ENCODE data around the gene GALNT1. TPM values are rescaled to one million over a fixed set of nuclear protein-coding genes. Genes with fewer than 3 reads are reported as not detected.

GALNT1 gene
- total RNA-seq, 1 donor, result 796 TPM

DNA sequence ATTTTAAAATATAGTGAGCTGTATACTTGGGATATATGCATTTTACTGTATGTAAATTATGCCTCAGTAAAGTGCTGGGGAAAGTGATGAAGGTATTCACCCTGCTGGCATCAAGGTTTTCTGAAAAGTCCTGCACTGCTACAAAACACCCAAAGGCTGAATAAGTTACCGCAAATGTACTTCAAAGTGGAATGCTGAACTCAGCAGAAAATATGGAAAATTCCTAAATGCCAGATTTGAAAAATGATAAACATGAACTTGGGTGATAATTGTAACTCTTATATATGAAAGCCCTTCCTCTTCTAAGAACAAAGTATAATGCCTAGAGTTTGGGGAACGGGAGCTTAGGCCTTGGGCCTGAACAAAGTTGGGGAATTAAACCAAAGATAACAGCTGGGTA lies 133.0 kb downstream of the GALNT1 start:
- no peaks in the 10 kb centered on the region for H4K20me1 ChIP-seq (ENCODE audit: insufficient read depth, low read length)
- H3K27ac ChIP-seq (ENCODE audit: low read depth, low read length), result no peak overlapping the region
- no peaks in the 10 kb centered on the region for H3K4me1 ChIP-seq (ENCODE audit: insufficient read depth, low read length)
- H3K36me3 ChIP-seq (ENCODE audit: insufficient read depth, low read length), result peaks cover 35% of the 10 kb centered on the region
- H3K27me3 ChIP-seq (ENCODE audit: insufficient read depth, low read length), result no peaks in the 10 kb centered on the region
- DNase-seq (ENCODE audit: insufficient read length, low spot score, missing footprints), result no peak
- TF ChIP-seq, protein P1, sequence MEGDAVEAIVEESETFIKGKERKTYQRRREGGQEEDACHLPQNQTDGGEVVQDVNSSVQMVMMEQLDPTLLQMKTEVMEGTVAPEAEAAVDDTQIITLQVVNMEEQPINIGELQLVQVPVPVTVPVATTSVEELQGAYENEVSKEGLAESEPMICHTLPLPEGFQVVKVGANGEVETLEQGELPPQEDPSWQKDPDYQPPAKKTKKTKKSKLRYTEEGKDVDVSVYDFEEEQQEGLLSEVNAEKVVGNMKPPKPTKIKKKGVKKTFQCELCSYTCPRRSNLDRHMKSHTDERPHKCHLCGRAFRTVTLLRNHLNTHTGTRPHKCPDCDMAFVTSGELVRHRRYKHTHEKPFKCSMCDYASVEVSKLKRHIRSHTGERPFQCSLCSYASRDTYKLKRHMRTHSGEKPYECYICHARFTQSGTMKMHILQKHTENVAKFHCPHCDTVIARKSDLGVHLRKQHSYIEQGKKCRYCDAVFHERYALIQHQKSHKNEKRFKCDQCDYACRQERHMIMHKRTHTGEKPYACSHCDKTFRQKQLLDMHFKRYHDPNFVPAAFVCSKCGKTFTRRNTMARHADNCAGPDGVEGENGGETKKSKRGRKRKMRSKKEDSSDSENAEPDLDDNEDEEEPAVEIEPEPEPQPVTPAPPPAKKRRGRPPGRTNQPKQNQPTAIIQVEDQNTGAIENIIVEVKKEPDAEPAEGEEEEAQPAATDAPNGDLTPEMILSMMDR (IDR thresholded peaks at IDR 0.05; ENCODE audit: extremely low read depth, low read depth, low read length), result no peak
- H2AFZ ChIP-seq (ENCODE audit: low read length), result no peak overlapping the region
- H3K9me3 ChIP-seq (ENCODE audit: low read depth, low read length), result peaks cover 2% of the 10 kb centered on the region
- no peaks in the 10 kb centered on the region for H3K79me2 ChIP-seq (ENCODE audit: insufficient read depth, low read length)
- no peak overlapping the region for H3K4me3 ChIP-seq (ENCODE audit: insufficient read depth, low read length)
- H3K4me2 ChIP-seq (ENCODE audit: insufficient read depth, low read length), result no peak overlapping the region

DNA sequence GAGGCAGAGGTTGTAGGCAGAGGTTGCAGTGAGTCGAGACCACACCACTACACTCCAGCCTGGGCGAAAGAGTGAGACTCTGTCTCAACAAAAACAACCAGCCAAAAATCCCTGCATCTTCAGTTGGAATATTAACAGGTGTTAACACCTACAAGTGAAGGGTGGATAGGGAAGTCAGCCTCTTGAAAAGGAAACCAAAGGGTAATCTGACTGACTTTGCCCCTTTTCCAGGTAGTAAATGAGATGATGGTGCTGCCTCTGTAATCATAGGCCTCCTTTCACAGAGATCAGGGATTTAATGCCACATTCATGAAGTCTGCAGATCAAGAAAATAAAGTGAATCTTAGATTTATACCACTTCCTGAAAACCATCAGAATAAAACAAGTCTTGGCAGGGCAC lies 133.6 kb downstream of the GALNT1 start:
- Histone ChIP-seq H3K9me3 (ENCODE audit: low read depth, low read length) (peaks cover 2% of the 10 kb centered on the region), H4K20me1 (ENCODE audit: insufficient read depth, low read length) (no peaks in the 10 kb centered on the region), H3K4me3 (ENCODE audit: insufficient read depth, low read length) (no peak overlapping the region), H3K4me2 (ENCODE audit: insufficient read depth, low read length) (no peak overlapping the region), H3K36me3 (ENCODE audit: insufficient read depth, low read length) (peaks cover 30% of the 10 kb centered on the region), H3K27me3 (ENCODE audit: insufficient read depth, low read length) (no peaks in the 10 kb centered on the region), H2AFZ (ENCODE audit: low read length) (no peak overlapping the region), H3K27ac (ENCODE audit: low read depth, low read length) (no peak overlapping the region), H3K79me2 (ENCODE audit: insufficient read depth, low read length) (no peaks in the 10 kb centered on the region), H3K4me1 (ENCODE audit: insufficient read depth, low read length) (no peaks in the 10 kb centered on the region)
- TF ChIP-seq, protein P1 (IDR thresholded peaks at IDR 0.05; ENCODE audit: extremely low read depth, low read depth, low read length), result no peak
- DNase-seq (ENCODE audit: insufficient read length, low spot score, missing footprints), result no peak

DNA sequence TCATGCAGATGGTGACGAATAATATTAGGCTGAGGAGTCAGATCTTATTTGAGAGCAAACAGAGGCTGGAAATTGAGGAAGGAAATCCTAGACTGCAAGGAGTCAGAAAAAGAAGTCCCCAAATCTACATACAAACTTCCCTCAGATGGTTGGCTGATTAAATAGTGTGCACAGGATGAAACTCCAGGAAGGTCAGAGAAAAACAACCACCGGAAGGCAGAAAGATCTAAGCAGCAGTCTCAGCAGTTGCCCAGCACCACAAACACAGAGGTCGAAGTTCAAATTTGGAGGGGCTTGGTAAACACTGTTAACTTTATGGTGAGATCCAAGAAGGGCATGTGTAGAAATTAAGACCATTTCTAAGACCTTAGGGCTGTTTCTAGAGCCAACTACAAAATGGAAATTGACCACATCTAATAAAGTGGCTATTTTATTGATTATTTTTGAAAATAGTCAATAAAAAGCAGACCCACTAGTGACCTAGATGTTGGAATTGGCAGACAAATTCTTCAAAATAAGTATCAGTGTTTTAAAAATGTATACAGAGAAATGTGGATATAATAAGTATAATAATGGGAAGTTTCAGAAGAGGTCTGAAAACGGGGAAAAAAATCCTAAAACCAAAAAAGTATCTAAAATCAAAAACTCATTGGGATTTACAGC lies 134.8 kb downstream of the GALNT1 start:
- Histone ChIP-seq H4K20me1 (ENCODE audit: insufficient read depth, low read length) (no peaks in the 10 kb centered on the region), H3K4me2 (ENCODE audit: insufficient read depth, low read length) (no peak overlapping the region), H3K79me2 (ENCODE audit: insufficient read depth, low read length) (no peaks in the 10 kb centered on the region), H3K4me1 (ENCODE audit: insufficient read depth, low read length) (no peaks in the 10 kb centered on the region), H2AFZ (ENCODE audit: low read length) (no peak overlapping the region), H3K36me3 (ENCODE audit: insufficient read depth, low read length) (peaks cover 19% of the 10 kb centered on the region), H3K9me3 (ENCODE audit: low read depth, low read length) (peaks cover 2% of the 10 kb centered on the region), H3K27ac (ENCODE audit: low read depth, low read length) (no peak overlapping the region), H3K27me3 (ENCODE audit: insufficient read depth, low read length) (no peaks in the 10 kb centered on the region), H3K4me3 (ENCODE audit: insufficient read depth, low read length) (no peak overlapping the region)
- DNase-seq (ENCODE audit: insufficient read length, low spot score, missing footprints), result no peak
- TF ChIP-seq, protein P1 (IDR thresholded peaks at IDR 0.05; ENCODE audit: extremely low read depth, low read depth, low read length), result no peak

DNA sequence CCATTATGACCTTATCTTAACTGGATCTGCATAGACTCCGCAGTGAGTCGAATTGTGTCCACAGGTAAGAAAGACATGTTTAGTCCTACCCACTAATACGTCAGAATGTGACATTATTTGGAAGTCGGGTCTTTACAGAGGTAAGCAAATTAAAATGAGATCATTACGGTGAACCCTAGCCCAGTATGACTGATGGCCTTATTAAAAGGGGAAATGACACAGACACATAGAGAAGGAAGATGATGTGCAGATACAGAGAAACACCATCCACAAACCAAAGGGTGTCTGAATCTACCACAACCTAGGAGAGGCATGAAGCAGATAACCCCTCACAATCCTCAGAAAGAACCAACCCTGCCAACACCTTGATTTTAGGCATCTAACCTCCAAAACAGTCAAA lies 135.6 kb downstream of the GALNT1 start:
- Histone ChIP-seq H3K27ac (ENCODE audit: low read depth, low read length) (no peak overlapping the region), H3K4me2 (ENCODE audit: insufficient read depth, low read length) (no peak overlapping the region), H3K36me3 (ENCODE audit: insufficient read depth, low read length) (peaks cover 10% of the 10 kb centered on the region), H3K4me3 (ENCODE audit: insufficient read depth, low read length) (no peak overlapping the region), H2AFZ (ENCODE audit: low read length) (no peak overlapping the region), H3K9me3 (ENCODE audit: low read depth, low read length) (peaks cover 2% of the 10 kb centered on the region), H4K20me1 (ENCODE audit: insufficient read depth, low read length) (no peaks in the 10 kb centered on the region), H3K27me3 (ENCODE audit: insufficient read depth, low read length) (no peaks in the 10 kb centered on the region), H3K4me1 (ENCODE audit: insufficient read depth, low read length) (no peaks in the 10 kb centered on the region), H3K79me2 (ENCODE audit: insufficient read depth, low read length) (no peaks in the 10 kb centered on the region)
- TF ChIP-seq, protein P1 (IDR thresholded peaks at IDR 0.05; ENCODE audit: extremely low read depth, low read depth, low read length), result no peak
- DNase-seq (ENCODE audit: insufficient read length, low spot score, missing footprints), result no peak

All from osteoblast (primary cell).